HK-2 (cell line): ENCODE results near the gene TRRAP.
A peak's percentile ranks its signal among the peaks of the same experiment; 100 is the strongest.

ENCODE experiments used
- DNase-seq: peaks from one replicate; pipeline ENCODE4 v3.0.0-alpha.2; 2018; ENCODE audit not compliant: unreplicated experiment

Gene TRRAP

GRCh38 chr7:99004781-99005500 is 126.6 kb downstream of the TRRAP start:
- DNase-seq: no peak

DNA sequence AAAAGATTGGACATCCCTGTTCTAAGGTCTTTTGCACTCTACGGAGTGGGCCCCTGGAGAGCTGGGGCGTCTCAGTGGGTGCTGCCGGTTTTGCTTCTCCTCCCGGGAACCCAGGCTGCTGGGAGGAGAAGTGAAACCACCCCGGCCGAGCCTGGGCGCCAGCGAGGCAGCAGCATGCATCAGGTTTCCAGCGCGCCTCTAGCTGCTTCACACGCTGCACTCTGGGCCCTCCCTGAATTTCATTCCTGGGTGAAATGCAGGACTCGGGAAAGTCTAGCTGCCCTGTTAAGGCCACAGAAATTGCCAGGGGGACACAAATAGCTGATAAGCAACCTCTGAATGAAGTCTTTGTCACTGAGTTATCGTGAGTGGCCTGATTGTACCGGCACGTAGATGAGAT is 127.4 kb downstream of the TRRAP start:
- DNase-seq: no peak

DNA sequence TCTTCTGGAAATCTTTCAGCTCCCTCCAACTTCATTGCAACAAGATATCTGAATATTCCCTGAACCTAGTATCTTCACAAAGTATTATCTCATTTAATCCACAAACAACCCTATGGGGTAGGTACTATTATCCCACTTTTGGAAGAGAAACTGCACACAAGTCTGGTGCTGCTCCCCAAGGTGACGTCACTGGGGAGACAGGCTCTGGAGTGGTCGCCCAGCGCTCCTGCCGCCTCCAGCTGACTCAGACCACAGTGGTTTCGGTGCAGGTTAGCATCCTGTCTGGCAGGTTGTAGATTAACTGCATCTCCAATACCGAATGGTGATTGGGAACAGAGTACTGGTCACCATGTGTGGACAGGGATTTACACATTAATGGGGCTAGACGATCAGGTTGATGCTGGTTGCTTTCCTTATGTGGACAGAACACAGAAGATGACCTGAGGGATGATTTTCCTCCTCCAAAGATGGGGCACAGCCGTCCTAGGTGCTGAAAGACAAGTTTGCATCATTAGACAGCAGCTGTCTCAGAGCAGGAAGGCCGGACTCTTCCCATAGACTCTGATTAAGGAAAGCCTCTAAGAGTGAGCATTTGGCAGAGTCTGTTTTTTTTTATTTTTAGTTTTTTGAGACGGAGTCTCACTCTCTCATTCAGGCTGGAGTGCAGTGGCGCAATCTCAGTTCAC is 128.6 kb downstream of the TRRAP start:
- DNase-seq: peak; percentile 80

GRCh38 chr7:99008181-99008631 is 129.9 kb downstream of the TRRAP start:
- no peak for DNase-seq

- no peak for DNase-seq
Measured at GRCh38 chr7:99008921-99009530, 130.7 kb downstream of the TRRAP start.

DNA sequence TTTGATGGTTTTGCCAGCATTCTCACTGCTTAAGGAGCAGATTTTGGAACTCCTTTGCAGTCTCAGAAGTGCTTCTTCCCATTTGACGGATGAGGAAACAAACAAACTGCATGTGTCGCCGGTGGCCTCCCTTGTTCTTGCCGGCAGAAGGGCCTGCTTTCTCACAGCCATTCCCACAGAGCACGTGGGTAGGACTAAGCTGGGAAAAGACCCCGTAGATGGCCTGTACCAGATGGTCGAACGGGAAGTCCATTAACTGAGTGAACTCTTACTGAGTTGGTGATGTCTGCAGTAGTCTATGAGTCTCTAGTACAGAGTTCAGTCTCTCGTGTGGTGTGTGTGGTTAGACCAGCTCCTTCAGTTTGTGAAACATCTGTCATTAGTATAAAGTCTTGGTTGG is 131.9 kb downstream of the TRRAP start:
- DNase-seq: no peak

- DNase-seq: no peak
Measured at GRCh38 chr7:99011341-99011705, 133.0 kb downstream of the TRRAP start.

GRCh38 chr7:99011706-99012404 is 133.5 kb downstream of the TRRAP start:
- no peak for DNase-seq

DNA sequence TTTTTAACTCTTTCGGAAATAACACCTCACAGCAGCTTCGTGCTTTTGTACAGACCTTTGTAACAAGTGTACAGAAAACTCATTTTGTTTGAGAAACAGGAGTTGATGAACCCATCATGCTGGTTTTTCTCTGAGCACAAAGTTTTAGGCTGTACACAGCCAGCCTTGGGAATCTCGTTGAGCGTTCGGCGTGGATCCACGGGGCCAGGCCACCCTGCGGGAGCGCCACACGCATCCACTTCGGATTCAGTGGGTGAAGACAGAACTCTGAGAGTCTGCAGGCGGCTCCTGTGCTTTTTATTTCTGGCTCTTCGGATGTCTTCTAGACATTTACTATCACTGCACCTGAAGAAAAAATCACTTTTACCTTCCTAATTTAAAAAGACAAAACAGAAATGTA is 134.4 kb downstream of the TRRAP start:
- DNase-seq: no peak

GRCh38 chr7:99013266-99014112 is 135.2 kb downstream of the TRRAP start:
- no peak for DNase-seq

DNA sequence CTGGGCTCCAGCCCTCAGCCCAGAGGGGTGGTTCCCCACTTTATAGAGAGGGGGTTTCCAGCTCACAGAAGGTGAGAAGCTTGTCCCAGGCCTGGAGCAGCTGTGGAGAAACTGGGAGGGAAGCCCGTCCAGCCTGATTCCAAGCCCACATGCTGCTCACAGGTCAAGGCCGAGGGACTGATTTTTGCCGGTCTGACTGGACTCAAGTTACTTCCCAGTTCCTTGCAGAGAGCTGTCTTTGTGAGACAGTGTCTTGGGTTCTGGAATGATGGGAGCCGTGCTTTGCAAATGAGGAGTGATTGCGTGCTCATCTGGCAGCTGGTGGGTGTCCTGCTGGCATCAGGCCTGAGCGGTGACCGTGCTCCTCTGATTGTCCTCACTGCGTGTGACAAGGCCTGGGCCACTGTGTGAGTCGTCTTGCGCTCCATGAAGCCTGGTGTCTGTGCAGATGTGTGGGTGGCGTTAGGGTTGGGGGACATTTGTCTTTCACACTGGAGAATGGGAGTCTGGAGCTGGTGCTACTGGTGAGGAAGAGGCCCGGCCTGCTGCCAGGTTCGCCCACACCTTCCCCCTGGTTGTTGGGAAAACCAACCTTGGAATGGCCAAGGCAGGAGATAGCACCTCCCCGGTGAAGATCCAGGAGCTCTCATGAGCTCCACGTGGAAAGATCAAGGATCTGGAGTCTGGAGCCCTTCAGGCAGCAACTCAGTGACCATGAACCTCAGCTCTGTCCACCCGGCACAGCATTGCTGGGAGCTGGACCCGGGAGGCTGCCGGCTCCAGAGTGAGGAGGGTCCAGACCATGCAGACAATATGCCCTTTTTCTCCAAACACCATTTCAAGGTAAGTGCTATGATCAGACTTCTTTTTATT is 136.0 kb downstream of the TRRAP start:
- no peak for DNase-seq

- DNase-seq: no peak
Measured at GRCh38 chr7:99016196-99016595, 137.9 kb downstream of the TRRAP start.

DNA sequence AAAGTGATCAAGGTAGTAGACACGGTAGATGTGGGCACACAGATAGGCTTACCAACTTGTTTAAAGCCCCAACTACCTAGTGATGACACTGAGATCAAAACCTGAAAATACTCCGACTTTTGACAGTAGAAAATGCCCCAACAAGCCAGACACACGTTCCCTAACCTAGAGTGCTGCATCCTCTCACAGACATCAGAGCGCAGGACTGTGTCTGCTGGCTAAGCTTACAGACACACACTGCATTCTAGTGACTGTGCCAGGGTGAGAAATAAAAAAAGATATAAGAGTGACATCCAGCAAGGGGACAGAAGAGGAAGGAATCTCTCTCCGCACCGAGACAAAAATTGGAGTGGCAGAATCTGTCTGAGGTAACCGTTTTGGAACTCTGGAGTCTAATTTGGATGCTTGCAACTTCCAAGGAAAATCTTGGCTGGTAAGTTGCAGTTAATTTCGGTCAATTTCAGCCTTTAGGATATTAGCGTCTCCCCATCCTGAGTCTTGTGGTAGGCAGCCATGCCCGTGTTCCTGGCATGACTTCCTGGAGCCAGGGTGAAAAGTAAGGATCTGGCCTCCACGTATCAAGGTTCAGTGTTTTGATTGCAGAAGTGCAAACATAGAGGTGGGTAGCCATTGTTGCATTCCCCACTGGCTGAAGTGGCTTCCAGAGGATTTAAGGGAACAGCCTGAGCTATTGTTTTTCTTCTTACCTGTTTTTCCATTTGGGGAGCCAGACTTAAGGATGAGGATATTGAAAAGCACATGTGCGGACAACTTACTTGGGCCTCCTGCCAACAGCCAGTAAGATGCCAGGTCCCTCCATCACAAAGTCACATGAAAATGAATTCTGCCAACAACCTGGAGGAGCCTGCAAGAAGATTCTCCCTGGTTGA is 141.4 kb downstream of the TRRAP start:
- no peak for DNase-seq

GRCh38 chr7:99020413-99020715 is 142.0 kb downstream of the TRRAP start:
- no peak for DNase-seq

- DNase-seq: no peak
Measured at GRCh38 chr7:99021941-99022560, 143.7 kb downstream of the TRRAP start.

- no peak for DNase-seq
Measured at GRCh38 chr7:99024066-99024465, 145.7 kb downstream of the TRRAP start.

DNA sequence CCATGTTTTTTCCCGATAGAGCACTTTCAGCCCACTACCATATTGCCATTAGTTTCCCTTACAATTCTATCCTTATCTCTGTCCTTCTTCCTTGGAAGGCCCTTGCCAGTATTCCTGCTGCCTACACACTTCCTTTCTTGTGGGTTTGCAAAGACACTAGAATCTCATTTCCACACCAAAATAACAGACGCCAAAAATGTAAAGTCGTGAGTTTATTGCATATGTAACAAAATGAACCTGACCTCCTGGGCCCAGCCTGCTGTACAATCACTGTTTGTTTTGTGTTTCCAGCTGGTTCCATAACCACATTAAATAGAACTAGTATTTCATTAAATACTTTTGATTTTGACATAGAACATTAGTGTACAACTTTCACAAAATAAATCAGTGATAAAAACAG is 148.9 kb downstream of the TRRAP start:
- DNase-seq: no peak

DNA sequence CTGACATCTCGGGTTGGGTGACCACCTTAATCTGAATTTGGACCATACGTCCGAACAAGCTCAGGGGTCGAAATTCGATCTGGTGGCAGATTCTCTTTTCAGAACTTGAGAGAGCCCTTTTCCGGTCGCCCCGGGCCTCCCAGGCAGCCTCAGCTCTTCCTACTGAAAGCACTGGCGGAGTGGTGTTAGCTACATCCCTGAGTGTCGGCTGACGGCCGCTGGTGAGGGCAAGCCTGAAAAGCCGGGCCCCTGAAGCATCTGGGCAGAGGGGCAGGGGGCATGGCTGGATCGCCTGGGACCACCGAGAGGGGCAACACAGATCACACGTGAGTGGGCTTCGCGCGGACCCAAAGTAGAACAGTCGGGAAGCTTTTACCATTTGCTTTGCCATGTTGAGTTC is 149.5 kb downstream of the TRRAP start:
- DNase-seq: no peak

DNA sequence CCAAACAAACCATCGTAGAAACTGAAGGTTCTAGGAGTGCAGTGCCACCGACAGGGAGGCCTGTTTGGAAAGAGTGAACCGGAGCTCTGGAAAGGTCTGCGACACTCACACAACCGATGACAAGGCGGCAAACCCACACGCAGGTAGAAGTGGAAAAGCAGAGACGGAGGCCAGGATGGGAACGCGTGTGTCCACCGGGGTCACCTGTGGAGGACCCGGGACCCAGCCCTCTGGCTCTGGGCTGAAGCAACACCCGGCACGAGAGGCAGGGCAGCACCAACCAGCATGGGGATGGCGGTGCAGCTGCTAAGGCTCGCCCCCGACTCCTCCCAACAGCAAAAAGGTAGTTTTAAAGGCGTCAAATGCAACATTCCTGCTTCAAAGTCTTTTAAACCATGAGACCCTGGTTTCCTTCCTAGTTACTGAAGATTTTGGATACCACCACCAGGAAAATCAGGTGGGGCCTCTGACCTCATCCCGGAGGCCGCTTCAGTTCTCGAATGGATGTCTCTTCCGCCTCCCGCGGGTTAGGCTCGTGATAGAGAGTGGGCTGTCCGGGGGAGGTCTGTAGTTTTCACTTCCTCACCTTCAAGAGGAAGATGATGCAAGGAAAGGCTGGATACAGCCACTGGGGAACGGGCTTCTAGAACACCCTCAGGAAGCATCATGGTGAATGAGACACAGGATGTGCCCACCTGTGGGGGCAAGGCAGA is 150.1 kb downstream of the TRRAP start:
- no peak for DNase-seq
